Prostate gland (tissue), 2 donors: ENCODE results near the gene GPR32. TPM values are rescaled to one million over a fixed set of nuclear protein-coding genes. Genes with fewer than 3 reads are reported as not detected.
A peak's percentile ranks its signal among the peaks of the same experiment; 100 is the strongest.
"Not testable (repeated sequence)": the region's sequence is repeated elsewhere in the genome, so short reads cannot be mapped to it uniquely, and the experiment has no call there.

ENCODE experiments used
- DNase-seq: peaks from one replicate; pipeline ENCODE4 v3.0.0-alpha.2; 2019; ENCODE audit warnings: low spot score
- H3K27ac ChIP-seq, 2 donors: fragments of 200-600 bp; sonication (generic); 2 replicates each; pipeline ENCODE4 v1.5.1; 2017 to 2019
- H3K27me3 ChIP-seq: fragments of 200-600 bp; sonication (generic); replicated peaks from 2 replicates; pipeline ENCODE4 v1.5.1; 2019; ENCODE audit not compliant: insufficient read depth
- H3K36me3 ChIP-seq, 2 donors: fragments of 200-600 bp; sonication (generic); 1 replicate in 1 of 2; 2 replicates in 1 of 2; pipeline versions ENCODE4 v1.5.1 to v1.8.1; 2017 to 2019
- H3K4me1 ChIP-seq: fragments of 200-600 bp; sonication (generic); replicated peaks from 2 replicates; pipeline ENCODE4 v1.5.1; 2019
- H3K4me3 ChIP-seq, 2 donors: fragments of 200-600 bp; sonication (generic); 2 replicates each; pipeline ENCODE4 v1.5.1; 2017 to 2019
- H3K9me3 ChIP-seq: fragments of 200-600 bp; sonication (generic); 2 replicates; pipeline ENCODE4 v1.5.1; 2017
- CTCF ChIP-seq, 4 experiments: fragments of 200-600 bp in 2 of 4; fragments of 450-650 bp in 2 of 4; sonication (generic) in 2 of 4; IDR thresholded peaks; 1 replicate in 3 of 4; 2 replicates in 1 of 4; pipeline ENCODE4 v1.5.1; 2016 to 2019; ENCODE audit warnings: antibody characterized with exemption in 4 of 4, mild to moderate bottlenecking in 2 of 4, moderate library complexity in 2 of 4
- POLR2A ChIP-seq: fragments of 450-650 bp; IDR thresholded peaks from one replicate; pipeline ENCODE4 v1.6.1; 2016; ENCODE audit warnings: antibody characterized with exemption, mild to moderate bottlenecking
- POLR2AphosphoS5 ChIP-seq: sonication (generic); formaldehyde crosslinking; IDR thresholded peaks from one replicate; pipeline ENCODE4 v1.6.1; 2017; ENCODE audit warnings: antibody characterized with exemption
- WGBS: methylation state at CpG from one replicate; pipeline ENCODE4 v1.1.5; 2018; 5-methylcytosine and 5-hydroxymethylcytosine counted together
- intact Hi-C: fragments of 100-400 bp; cut with DNase I; formaldehyde crosslinking; loops from one replicate; pipeline ENCODE4 v1.14.2; 2022
- total RNA-seq, 2 donors: library from RNA; depleted of rRNA; stranded (reverse); fragments of >200 nt; gene quantifications; one replicate each; pipeline ENCODE4 v1.1.0, GENCODE V29; 2016

Gene GPR32
- total RNA-seq: not detected

GRCh38 chr19:50770164-50770563 lies at the start of gene GPR32:
GPR32 (plus strand) TSS chr19:50770464; CDS start chr19:50770601, 137 bp downstream.
- H3K27ac ChIP-seq, intact Hi-C loops, H3K4me1 ChIP-seq, H3K27me3 ChIP-seq, DNase-seq, H3K4me3 ChIP-seq, H3K36me3 ChIP-seq, H3K9me3 ChIP-seq: not testable (repeated sequence)
- WGBS: 90% methylated on average over 2 of the region's 2 CpGs

GRCh38 chr19:50720921-50721381 lies 49.3 kb upstream of the GPR32 start:
- Histone ChIP-seq H3K27ac (no peak overlapping the region), H3K9me3 (no peaks in the 10 kb centered on the region), H3K4me1 (peaks cover 4% of the 10 kb centered on the region), H3K36me3 (no peaks in the 10 kb centered on the region), H3K4me3 (no peak overlapping the region), H3K27me3 (peaks cover 7% of the 10 kb centered on the region)
- TF ChIP-seq POLR2AphosphoS5 (no peak), POLR2A (no peak), CTCF (IDR thresholded peaks at IDR 0.05) (no peak)
- WGBS: 55% methylated on average over 8 of the region's 8 CpGs
- DNase-seq: no peak
- intact Hi-C loops: no loop called here

GRCh38 chr19:50721441-50722137 lies 48.7 kb upstream of the GPR32 start:
- Histone ChIP-seq H3K36me3 (no peaks in the 10 kb centered on the region), H3K27ac (no peak overlapping the region), H3K4me3 (no peak overlapping the region), H3K4me1 (peaks cover 4% of the 10 kb centered on the region), H3K9me3 (no peaks in the 10 kb centered on the region), H3K27me3 (peaks cover 7% of the 10 kb centered on the region)
- 84% methylated on average over 10 of the region's 10 CpGs for WGBS
- intact Hi-C loops: no loop called here
- TF ChIP-seq POLR2A (no peak), POLR2AphosphoS5 (no peak), CTCF (IDR thresholded peaks at IDR 0.05) (no peak)
- no peak for DNase-seq

- H3K36me3 ChIP-seq: no peaks in the 10 kb centered on the region
- no peaks in the 10 kb centered on the region for H3K9me3 ChIP-seq
- H3K27me3 ChIP-seq: peaks cover 7% of the 10 kb centered on the region
- H3K27ac ChIP-seq: peak overlapping the region in 1 of 2 donors; percentile 5
- WGBS: 50% methylated on average over 15 of the region's 15 CpGs
- peaks cover 4% of the 10 kb centered on the region for H3K4me1 ChIP-seq
- H3K4me3 ChIP-seq: no peak overlapping the region
- TF ChIP-seq POLR2A (no peak), CTCF (IDR thresholded peaks at IDR 0.05) (no peak), POLR2AphosphoS5 (no peak)
- intact Hi-C loops: no loop called here
- no peak for DNase-seq
Observed at GRCh38 chr19:50722201-50723013, 47.9 kb upstream of the GPR32 start.

- intact Hi-C loops: no loop called here
- 26% methylated on average over 15 of the region's 15 CpGs for WGBS
Observed at GRCh38 chr19:50723069-50723468, 47.2 kb upstream of the GPR32 start, which contains the start of gene CLEC11A. CLEC11A (plus strand) TSS chr19:50723364; CDS start chr19:50723526, 162 bp downstream.

More at GRCh38 chr19:50723069-50723468, 47.2 kb upstream of the GPR32 start, which contains the start of gene CLEC11A:
- Histone ChIP-seq H3K27ac (peak within 1 kb of the TSS; percentile 63 to 77), H3K4me3 (peak within 1 kb of the TSS; percentile 57 to 63), H3K36me3 (no peaks in the 10 kb centered on the region), H3K9me3 (no peaks in the 10 kb centered on the region), H3K27me3 (peaks cover 4% of the 10 kb centered on the region), H3K4me1 (peaks cover 4% of the 10 kb centered on the region)
- DNase-seq: no peak
- TF ChIP-seq POLR2AphosphoS5 (no peak), POLR2A (no peak), CTCF (IDR thresholded peaks at IDR 0.05) (no peak)
